Fibroblast of the aortic adventitia (primary cell): ENCODE measurements around the gene ANKRD13B. TPM values are rescaled to one million over a fixed set of nuclear protein-coding genes. Genes with fewer than 3 reads are reported as not detected.
A peak's percentile ranks its signal among the peaks of the same experiment; 100 is the strongest.

ENCODE experiments used
- DNase-seq: peaks from one replicate; pipeline ENCODE4 v3.0.0-alpha.2; 2010; ENCODE audit warnings: low read depth
- H3K4me3 ChIP-seq: 2 replicates; pipeline ENCODE4 v1.5.1; 2011; ENCODE audit warnings: low read depth, mild to moderate bottlenecking, control low read depth, low read length, moderate library complexity
- total RNA-seq: library from RNA; depleted of rRNA; stranded (reverse); fragments of >200 nt; gene quantifications from 2 replicates; pipeline ENCODE4 v1.2.3, GENCODE V29; 2012; ENCODE audit warnings: low replicate concordance
- TF ChIP-seq, protein P1 (sequence below): IDR thresholded peaks from 2 replicates; pipeline ENCODE4 v1.5.1; 2011; ENCODE audit warnings: mild to moderate bottlenecking, low read length, control low read depth, inconsistent platforms; ENCODE audit not compliant: insufficient read depth

ANKRD13B gene
- total RNA-seq, 1 donor, result 14.0 TPM

DNA sequence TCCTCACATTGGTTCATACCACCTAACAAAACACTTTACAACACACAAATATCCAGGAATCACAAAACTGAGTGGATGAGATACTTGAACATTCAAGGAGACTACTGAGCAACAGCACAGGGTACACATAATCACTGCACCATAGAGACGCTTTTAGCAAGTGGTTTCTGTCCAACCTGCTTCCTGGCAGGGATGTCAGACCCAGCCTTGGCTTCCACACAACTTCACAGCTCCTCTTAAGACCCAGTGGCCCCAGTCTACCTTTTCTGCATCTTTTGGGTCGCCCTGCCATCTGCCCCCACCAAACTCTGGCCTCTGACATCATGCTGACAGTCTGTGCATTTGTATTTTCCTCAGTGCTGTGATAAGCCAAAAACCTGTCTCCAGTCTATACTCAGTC is 35.7 kb downstream of the ANKRD13B start:
- no peak for DNase-seq
- TF ChIP-seq, protein P1, sequence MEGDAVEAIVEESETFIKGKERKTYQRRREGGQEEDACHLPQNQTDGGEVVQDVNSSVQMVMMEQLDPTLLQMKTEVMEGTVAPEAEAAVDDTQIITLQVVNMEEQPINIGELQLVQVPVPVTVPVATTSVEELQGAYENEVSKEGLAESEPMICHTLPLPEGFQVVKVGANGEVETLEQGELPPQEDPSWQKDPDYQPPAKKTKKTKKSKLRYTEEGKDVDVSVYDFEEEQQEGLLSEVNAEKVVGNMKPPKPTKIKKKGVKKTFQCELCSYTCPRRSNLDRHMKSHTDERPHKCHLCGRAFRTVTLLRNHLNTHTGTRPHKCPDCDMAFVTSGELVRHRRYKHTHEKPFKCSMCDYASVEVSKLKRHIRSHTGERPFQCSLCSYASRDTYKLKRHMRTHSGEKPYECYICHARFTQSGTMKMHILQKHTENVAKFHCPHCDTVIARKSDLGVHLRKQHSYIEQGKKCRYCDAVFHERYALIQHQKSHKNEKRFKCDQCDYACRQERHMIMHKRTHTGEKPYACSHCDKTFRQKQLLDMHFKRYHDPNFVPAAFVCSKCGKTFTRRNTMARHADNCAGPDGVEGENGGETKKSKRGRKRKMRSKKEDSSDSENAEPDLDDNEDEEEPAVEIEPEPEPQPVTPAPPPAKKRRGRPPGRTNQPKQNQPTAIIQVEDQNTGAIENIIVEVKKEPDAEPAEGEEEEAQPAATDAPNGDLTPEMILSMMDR, result no peak
- H3K4me3 ChIP-seq, result no peak overlapping the region

DNA sequence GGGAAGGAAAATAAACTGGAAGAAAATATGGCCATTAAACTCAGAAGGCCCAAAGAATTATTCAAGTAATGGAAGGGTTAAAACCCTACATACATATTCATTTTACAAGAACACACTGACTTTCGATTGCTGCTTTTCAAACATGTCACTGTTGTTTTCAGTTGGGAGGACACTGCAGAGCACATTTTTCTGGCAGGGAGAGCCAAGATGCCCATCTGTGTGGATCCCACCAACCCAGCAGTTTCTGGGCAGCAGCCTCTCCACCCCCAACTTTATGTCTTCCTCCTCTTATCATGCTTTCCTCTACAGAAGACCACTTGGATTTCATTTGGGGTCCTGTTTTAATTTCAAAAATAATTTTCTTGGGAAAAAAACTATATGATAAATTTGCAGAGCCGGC is 36.9 kb downstream of the ANKRD13B start:
- no peak for DNase-seq
- no peak overlapping the region for H3K4me3 ChIP-seq
- TF ChIP-seq, protein P1, result no peak

DNA sequence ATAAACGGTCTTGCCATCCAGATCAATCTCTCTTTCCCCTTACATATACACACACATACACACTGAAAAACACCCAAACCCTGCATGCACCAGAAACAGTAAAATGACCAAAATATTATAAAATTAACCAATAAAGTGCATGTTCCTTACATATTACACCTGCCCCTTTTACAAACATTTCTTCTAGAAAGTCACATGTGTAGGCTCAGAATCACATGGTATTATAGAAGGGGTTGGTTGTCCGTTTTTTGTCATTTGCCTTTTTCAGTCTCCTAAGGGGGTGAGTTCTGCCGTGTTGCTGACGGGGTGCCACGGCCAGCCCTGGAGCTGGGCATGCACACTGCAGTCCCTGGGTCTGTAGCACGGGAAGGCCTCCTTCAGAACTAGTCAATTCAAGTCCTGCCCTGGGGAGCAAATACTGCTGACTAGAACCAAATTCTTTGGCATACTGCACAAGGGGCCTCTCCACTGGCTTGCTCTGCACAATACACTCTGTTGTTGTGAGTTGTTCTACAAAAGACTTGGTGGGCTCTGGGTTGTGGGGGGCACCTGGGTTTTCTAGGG is 37.8 kb downstream of the ANKRD13B start:
- TF ChIP-seq, protein P1, result no peak
- H3K4me3 ChIP-seq, result no peak overlapping the region
- no peak for DNase-seq

DNA sequence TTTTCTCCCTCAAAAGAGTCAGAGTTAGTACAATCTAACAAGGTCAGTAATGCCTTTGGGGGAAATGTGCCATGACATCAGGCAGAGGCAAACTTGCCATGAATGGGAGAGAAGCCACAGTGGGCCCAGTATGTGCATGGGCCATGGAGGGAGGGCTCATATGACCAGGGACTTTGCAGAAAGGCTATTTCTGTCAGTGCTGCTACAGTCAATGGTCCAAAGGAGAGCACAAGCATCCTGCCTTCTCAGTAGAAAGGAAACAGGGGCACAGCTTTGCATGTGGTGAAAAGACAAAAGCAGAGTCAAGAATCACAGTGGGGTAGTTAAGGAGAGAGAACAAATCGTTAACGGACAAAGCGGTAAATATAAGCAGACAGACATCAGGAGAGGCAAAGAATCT is 41.0 kb downstream of the ANKRD13B start:
- DNase-seq, result no peak
- TF ChIP-seq, protein P1, result no peak
- H3K4me3 ChIP-seq, result no peak overlapping the region

DNA sequence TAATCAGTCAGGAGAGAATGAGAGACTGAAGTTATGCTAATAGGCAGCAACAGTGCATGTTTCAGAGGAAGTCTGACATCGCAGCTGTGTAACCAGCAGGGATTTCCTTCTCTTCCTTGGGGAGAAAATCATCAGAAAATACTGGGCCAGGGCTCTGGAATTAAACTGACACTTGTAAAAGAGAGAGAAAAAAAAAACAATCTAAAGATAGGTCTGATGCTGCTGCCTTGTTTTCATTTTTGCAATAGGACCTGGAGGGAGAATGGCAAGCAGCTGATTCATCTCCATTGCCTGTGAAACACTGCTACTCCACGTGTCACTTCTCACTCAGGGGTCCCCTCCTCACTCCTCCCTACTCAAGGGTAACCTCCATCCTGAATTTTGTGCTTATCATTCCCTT is 47.5 kb downstream of the ANKRD13B start:
- H3K4me3 ChIP-seq, result no peak overlapping the region
- DNase-seq, result peak; percentile 66
- TF ChIP-seq, protein P1, result no peak

DNA sequence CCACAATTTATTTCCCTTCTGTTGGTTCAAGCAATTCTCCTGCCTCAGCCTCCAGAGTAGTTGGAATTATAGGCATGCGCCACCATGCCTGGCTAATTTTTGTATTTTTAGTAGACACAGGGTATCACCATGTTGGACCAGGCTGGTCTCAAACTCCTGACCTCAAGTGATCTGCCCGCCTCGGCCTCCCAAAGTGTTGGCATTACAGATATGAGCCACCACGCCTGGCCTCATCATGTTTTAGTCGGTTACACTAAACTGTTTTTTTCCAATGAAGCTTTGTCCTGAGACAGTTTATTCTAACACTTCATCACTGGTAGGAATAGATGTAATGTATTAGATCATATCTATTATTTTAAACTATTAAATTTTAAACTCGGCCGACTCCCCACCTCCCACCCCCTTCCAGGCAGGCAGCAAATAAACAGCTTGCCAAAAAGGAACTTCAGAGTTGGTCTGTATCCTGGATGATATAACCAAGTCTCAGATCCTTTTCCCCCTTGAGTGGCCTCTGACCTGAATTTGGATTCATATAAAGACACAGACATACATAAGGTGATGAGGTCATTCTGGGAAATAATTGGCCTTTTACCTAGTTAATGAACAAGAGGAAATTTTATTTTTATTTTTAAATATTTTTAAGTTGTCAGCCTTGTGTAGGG is 48.2 kb downstream of the ANKRD13B start:
- DNase-seq, result no peak
- TF ChIP-seq, protein P1, result no peak
- H3K4me3 ChIP-seq, result no peak overlapping the region
